ENCODE data around the gene CLSTN2.

- TF ChIP-seq YY1 (IDR thresholded peaks at IDR 0.05) (no peak), CTCF (IDR thresholded peaks at IDR 0.05; ENCODE audit: low read depth, low read length, missing input control) (no peak), MAX (IDR thresholded peaks at IDR 0.05) (no peak), GABPA (IDR thresholded peaks at IDR 0.05 in 1 of 2, conservative IDR thresholded peaks at IDR 0.05 in 1 of 2) (no peak), SP1 (IDR thresholded peaks at IDR 0.05) (no peak), RAD21 (IDR thresholded peaks at IDR 0.05) (no peak), ZBTB33 (IDR thresholded peaks at IDR 0.05) (no peak), RXRA (IDR thresholded peaks at IDR 0.05) (no peak)
These were observed 620.7 kb downstream of the CLSTN2 start for GRCh38 chr3:140555666-140556065.
